ENCODE results near the gene SMOC2.
A peak's percentile ranks its signal among the peaks of the same experiment; 100 is the strongest.

SMOC2 gene

GRCh38 chr6:168448243-168448855, 7.4 kb downstream of the SMOC2 start:
- no peak for DNase-seq

- peak; percentile 7 for DNase-seq
Measured at GRCh38 chr6:168450917-168451316, 9.9 kb downstream of the SMOC2 start.

- DNase-seq = no peak
Measured at GRCh38 chr6:168451805-168452517, 11.0 kb downstream of the SMOC2 start.

- no peak for DNase-seq
Measured at GRCh38 chr6:168452685-168453377, 11.8 kb downstream of the SMOC2 start.

- no peak for DNase-seq
Measured at GRCh38 chr6:168455847-168456530, 15.0 kb downstream of the SMOC2 start.

GRCh38 chr6:168456907-168457652, 16.1 kb downstream of the SMOC2 start:
- no peak for DNase-seq

- DNase-seq = no peak
Measured at GRCh38 chr6:168457653-168457934, 16.6 kb downstream of the SMOC2 start.

GRCh38 chr6:168458101-168458500, 17.1 kb downstream of the SMOC2 start:
- DNase-seq = no peak

GRCh38 chr6:168459572-168459971, 18.6 kb downstream of the SMOC2 start:
- no peak for DNase-seq

- DNase-seq = no peak
Measured at GRCh38 chr6:168462289-168462853, 21.4 kb downstream of the SMOC2 start.

- no peak for DNase-seq
Measured at GRCh38 chr6:168464546-168464945, 23.6 kb downstream of the SMOC2 start.

GRCh38 chr6:168468045-168468444, 27.1 kb downstream of the SMOC2 start:
- DNase-seq = no peak

GRCh38 chr6:168469521-168469920, 28.5 kb downstream of the SMOC2 start:
- DNase-seq = no peak

- DNase-seq = no peak
Measured at GRCh38 chr6:168469926-168470325, 28.9 kb downstream of the SMOC2 start.

- DNase-seq = no peak
Measured at GRCh38 chr6:168472363-168472762, 31.4 kb downstream of the SMOC2 start.

- no peak for DNase-seq
Measured at GRCh38 chr6:168473197-168473596, 32.2 kb downstream of the SMOC2 start.

GRCh38 chr6:168475188-168476013, 34.4 kb downstream of the SMOC2 start:
- no peak for DNase-seq

- DNase-seq = no peak
Measured at GRCh38 chr6:168479421-168479820, 38.4 kb downstream of the SMOC2 start.

GRCh38 chr6:168480481-168480880, 39.5 kb downstream of the SMOC2 start:
- no peak for DNase-seq

GRCh38 chr6:168485818-168486217, 44.8 kb downstream of the SMOC2 start:
- no peak for DNase-seq

- no peak for DNase-seq
Measured at GRCh38 chr6:168490757-168491156, 49.8 kb downstream of the SMOC2 start.

GRCh38 chr6:168493976-168494375, 53.0 kb downstream of the SMOC2 start:
- DNase-seq = no peak

Measured in NCI-H2171 treated with DMSO at 0.1 percent for 48 hours (cell line).